Type B pancreatic cell (in vitro differentiated cells): ENCODE data around the gene ADD3. TPM values are rescaled to one million over a fixed set of nuclear protein-coding genes. Genes with fewer than 3 reads are reported as not detected.
"Not testable (repeated sequence)": the region's sequence is repeated elsewhere in the genome, so short reads cannot be mapped to it uniquely, and the experiment has no call there.

ENCODE experiments used
- DNase-seq: peaks from one replicate; pipeline ENCODE4 v3.0.0; 2021; ENCODE audit warnings: mixed read lengths; ENCODE audit not compliant: unreplicated experiment; ENCODE audit errors: extremely low spot score
- H3K27ac Mint-ChIP-seq: 2 replicates; pipeline ENCODE4 v1.8.0; 2021; ENCODE audit warnings: mild to moderate bottlenecking, mixed read lengths
- H3K27me3 Mint-ChIP-seq: 2 replicates; pipeline ENCODE4 v1.8.0; 2021; ENCODE audit warnings: mixed read lengths
- H3K36me3 Mint-ChIP-seq: 2 replicates; pipeline ENCODE4 v1.8.0; 2021; ENCODE audit warnings: mixed read lengths
- H3K4me1 Mint-ChIP-seq: one replicate; pipeline ENCODE4 v1.8.0; 2021; ENCODE audit warnings: mixed read lengths; ENCODE audit not compliant: unreplicated experiment
- H3K4me3 Mint-ChIP-seq: 2 replicates; pipeline ENCODE4 v1.8.0; 2021; ENCODE audit warnings: mild to moderate bottlenecking, mixed read lengths
- H3K9me3 Mint-ChIP-seq: 2 replicates; pipeline ENCODE4 v1.8.0; 2021; ENCODE audit warnings: mixed read lengths
- total RNA-seq: library from RNA; stranded (reverse); gene quantifications from 2 replicates; pipeline ENCODE4 v1.2.1, GENCODE V29; 2021; ENCODE audit warnings: low replicate concordance
- TF ChIP-seq, protein P1 (sequence below): fragments of 200-600 bp; sonication (generic); conservative IDR thresholded peaks from 2 replicates; pipeline ENCODE4 v1.5.0; 2021; ENCODE audit warnings: antibody characterized with exemption, mild to moderate bottlenecking

The ADD3 gene
- total RNA-seq, 1 donor from 2014 or later: 183 TPM

DNA sequence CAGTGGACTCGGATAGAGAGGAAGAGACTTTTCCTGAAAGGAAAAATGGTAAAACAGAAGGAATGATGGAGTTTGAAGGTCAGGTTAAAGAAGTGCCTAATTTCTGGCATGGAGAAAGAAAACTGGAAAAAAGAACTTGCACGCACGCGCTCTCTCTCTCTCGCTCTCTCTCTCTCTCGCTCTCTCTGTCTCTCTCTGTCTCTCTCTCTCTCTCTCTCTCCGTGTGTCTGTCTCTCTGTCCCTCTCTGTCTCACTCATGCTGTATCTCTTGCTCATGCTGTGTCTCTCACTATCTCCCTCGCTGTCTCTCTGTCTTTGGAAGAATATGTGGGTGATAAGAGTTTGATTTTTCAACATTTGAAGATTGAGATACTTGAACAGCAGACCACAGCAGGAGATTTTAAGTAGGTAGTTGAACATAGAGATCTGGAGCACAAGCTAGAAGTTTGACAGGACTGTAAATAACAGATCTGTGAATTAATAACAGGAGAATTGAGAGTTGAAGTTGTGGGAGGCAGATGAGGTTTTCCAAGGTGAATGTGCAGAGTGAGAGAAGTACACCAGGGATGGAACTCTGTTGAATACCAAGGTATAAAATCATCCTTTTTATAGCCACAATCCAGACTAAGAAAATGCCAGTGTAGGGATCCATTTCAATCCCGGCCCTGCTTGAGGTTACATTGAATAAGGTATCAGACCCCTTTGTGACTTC lies 33.1 kb downstream of the ADD3 start:
- Mint-ChIP-seq H3K27ac (no peak overlapping the region), H3K36me3 (peaks cover 5% of the 10 kb centered on the region), H3K4me1 (peaks cover 20% of the 10 kb centered on the region), H3K27me3 (no peaks in the 10 kb centered on the region), H3K4me3 (no peak overlapping the region), H3K9me3 (peaks cover 7% of the 10 kb centered on the region)
- TF ChIP-seq, protein P1, sequence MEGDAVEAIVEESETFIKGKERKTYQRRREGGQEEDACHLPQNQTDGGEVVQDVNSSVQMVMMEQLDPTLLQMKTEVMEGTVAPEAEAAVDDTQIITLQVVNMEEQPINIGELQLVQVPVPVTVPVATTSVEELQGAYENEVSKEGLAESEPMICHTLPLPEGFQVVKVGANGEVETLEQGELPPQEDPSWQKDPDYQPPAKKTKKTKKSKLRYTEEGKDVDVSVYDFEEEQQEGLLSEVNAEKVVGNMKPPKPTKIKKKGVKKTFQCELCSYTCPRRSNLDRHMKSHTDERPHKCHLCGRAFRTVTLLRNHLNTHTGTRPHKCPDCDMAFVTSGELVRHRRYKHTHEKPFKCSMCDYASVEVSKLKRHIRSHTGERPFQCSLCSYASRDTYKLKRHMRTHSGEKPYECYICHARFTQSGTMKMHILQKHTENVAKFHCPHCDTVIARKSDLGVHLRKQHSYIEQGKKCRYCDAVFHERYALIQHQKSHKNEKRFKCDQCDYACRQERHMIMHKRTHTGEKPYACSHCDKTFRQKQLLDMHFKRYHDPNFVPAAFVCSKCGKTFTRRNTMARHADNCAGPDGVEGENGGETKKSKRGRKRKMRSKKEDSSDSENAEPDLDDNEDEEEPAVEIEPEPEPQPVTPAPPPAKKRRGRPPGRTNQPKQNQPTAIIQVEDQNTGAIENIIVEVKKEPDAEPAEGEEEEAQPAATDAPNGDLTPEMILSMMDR: no peak
- DNase-seq: no peak

DNA sequence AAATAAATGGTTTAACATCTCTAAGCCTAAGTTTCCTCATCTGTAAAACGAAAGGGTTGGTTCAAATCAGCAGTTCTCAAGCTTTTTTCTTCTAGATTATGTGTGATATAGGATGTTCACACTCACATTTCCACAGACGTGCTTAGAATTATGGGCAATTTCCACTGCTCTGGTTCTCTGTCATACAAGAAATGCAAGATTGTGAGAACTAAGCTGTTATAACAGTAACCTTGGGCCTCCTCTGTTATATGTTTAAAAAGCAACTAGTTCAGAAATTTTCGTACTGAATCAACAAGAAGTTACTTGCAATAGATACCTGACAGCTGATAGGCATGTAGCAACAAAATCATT lies 33.7 kb downstream of the ADD3 start:
- TF ChIP-seq, protein P1: no peak
- H3K4me1 Mint-ChIP-seq: peaks cover 20% of the 10 kb centered on the region

DNA sequence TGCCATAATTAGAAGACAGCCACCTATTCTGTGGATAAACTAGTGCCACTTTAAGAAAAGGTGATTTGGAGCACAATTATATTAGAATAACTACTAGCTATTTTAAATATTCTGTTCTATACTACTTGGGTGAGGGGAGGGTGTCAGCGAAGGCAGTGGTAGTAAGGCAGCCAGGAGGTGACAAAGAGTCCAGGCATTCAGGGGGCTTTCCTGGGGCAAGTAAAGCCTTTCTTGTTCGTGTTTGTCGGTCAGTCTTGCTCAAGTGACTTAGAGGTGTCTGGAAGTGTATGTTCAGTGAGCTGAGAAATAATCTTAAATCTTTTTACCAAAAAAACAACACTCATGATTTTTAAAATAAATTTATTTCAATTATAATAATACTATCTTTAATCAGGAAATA lies 34.4 kb downstream of the ADD3 start:
- Mint-ChIP-seq H3K4me1 (peaks cover 16% of the 10 kb centered on the region), H3K36me3 (peaks cover 5% of the 10 kb centered on the region), H3K4me3 (no peak overlapping the region), H3K9me3 (peaks cover 7% of the 10 kb centered on the region), H3K27me3 (no peaks in the 10 kb centered on the region), H3K27ac (no peak overlapping the region)
- TF ChIP-seq, protein P1: no peak
- no peak for DNase-seq

More for the DNA sequence above, 33.7 kb downstream of the ADD3 start:
- H3K9me3 Mint-ChIP-seq: peaks cover 7% of the 10 kb centered on the region
- no peak overlapping the region for H3K27ac Mint-ChIP-seq
- H3K4me3 Mint-ChIP-seq: no peak overlapping the region
- no peaks in the 10 kb centered on the region for H3K27me3 Mint-ChIP-seq
- no peak for DNase-seq
- H3K36me3 Mint-ChIP-seq: peaks cover 5% of the 10 kb centered on the region

DNA sequence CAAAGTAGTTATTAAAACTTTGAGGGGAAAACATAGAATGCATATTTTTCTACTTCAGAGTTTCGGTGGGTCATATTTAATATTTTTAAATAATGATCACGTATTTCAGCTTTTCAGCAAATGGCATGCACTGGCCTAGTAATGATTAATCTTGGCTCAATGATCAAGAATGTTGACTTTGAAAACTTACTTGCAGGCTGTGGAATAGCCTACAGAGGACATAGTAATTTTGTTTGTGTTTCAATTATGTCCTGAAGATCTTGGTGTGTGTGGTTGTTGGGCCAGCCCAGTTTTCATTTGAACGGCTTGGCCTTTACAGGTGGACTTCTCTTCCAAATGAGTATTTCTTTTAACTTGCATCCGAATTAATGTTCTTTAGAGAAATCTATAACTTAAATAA lies 35.1 kb downstream of the ADD3 start:
- Mint-ChIP-seq H3K27me3 (no peaks in the 10 kb centered on the region), H3K4me3 (no peak overlapping the region), H3K36me3 (peaks cover 5% of the 10 kb centered on the region), H3K9me3 (peaks cover 7% of the 10 kb centered on the region), H3K27ac (no peak overlapping the region), H3K4me1 (peaks cover 16% of the 10 kb centered on the region)
- TF ChIP-seq, protein P1: no peak
- DNase-seq: no peak

DNA sequence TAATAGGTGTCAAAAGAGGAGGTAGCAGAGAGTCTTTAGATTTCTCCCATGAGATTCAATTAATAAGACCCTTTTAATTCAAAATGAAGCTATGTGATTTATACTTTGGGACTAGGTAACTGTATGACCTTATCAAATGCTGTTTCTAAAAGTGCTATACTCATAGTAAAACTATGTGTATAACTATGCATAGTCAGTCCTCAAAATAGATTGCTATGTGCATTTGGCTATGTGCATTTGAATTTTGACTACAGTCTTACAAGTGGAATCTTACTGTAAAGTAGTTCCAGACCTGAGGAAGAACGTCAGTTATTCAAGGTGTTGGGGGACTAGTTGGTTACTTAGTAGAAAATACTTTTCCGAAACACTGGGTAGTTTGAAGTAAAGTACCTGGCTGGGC lies 36.9 kb downstream of the ADD3 start:
- peaks cover 8% of the 10 kb centered on the region for H3K4me1 Mint-ChIP-seq
- H3K9me3 Mint-ChIP-seq: peaks cover 13% of the 10 kb centered on the region
- H3K27ac Mint-ChIP-seq: no peak overlapping the region
- H3K36me3 Mint-ChIP-seq: peaks cover 12% of the 10 kb centered on the region
- H3K4me3 Mint-ChIP-seq: no peak overlapping the region
- TF ChIP-seq, protein P1: no peak
- no peak for DNase-seq
- H3K27me3 Mint-ChIP-seq: no peaks in the 10 kb centered on the region

DNA sequence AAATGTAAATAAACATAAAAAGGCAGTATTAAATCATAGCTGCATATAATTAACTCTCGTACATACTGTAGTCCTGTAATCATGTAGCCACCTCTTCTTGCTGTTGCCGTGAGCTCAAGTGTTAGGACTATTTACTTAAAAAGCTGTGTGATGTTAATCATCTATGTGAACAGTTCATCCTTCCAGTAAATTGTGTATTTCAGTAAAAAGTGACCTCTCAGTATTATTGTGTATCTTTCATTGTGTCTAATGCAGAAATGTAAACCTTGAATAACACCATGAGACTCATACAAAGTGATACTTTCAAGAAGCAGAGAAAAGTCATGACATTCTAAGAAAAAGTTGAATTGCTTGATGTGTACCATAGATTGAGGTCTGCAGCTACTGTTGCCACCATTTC lies 38.0 kb downstream of the ADD3 start:
- no peak overlapping the region for H3K4me3 Mint-ChIP-seq
- H3K9me3 Mint-ChIP-seq: peaks cover 16% of the 10 kb centered on the region
- no peaks in the 10 kb centered on the region for H3K27me3 Mint-ChIP-seq
- TF ChIP-seq, protein P1: no peak
- H3K36me3 Mint-ChIP-seq: peaks cover 19% of the 10 kb centered on the region
- H3K4me1 Mint-ChIP-seq: peaks cover 4% of the 10 kb centered on the region
- H3K27ac Mint-ChIP-seq: no peak overlapping the region
- DNase-seq: no peak

DNA sequence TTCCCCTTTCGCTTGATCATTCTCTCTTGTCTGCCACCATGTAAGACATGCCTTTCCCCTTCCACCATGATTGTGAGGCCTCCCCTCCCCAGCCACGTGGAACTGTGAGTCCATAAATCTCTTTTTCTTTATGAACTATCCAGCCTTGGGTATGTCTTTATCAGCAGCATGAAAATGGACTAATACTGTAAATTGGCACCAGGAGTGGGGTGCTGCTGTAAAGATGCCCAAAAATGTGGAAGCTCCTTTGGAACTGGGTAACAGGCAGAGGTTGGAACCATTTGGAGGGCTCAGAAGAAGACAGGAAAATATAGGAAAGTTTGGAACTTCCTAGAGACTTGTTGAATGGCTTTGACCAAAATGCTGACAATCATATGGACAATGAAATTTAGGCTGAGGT lies 40.4 kb downstream of the ADD3 start:
- peaks cover 16% of the 10 kb centered on the region for H3K9me3 Mint-ChIP-seq
- not testable (repeated sequence) for H3K4me3 Mint-ChIP-seq, H3K27me3 Mint-ChIP-seq, H3K27ac Mint-ChIP-seq, DNase-seq, H3K4me1 Mint-ChIP-seq
- peaks cover 25% of the 10 kb centered on the region for H3K36me3 Mint-ChIP-seq
